ENCODE measurements around the gene MVP.
"Not testable (repeated sequence)": the region's sequence is repeated elsewhere in the genome, so short reads cannot be mapped to it uniquely, and the experiment has no call there.

MVP gene

DNA sequence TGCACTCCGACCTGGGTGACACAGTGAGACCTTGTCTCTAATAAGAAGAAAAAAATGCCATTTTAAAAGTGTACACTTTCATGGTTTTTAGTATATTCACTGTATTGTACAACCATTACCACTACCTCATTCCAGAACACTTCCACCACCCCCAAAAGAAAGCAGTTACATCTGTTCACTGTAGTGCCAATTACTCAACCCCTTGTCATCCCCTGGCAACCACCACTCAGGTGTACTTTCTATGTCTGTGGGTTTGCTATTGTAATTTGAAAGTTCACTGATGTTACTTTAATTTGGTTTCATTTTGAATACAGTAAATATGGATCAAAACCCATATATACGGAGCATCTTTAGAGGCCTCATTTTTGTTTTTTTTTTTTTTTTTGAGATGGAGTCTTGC lies 36.1 kb upstream of the MVP start:
- TF ChIP-seq, protein P1, sequence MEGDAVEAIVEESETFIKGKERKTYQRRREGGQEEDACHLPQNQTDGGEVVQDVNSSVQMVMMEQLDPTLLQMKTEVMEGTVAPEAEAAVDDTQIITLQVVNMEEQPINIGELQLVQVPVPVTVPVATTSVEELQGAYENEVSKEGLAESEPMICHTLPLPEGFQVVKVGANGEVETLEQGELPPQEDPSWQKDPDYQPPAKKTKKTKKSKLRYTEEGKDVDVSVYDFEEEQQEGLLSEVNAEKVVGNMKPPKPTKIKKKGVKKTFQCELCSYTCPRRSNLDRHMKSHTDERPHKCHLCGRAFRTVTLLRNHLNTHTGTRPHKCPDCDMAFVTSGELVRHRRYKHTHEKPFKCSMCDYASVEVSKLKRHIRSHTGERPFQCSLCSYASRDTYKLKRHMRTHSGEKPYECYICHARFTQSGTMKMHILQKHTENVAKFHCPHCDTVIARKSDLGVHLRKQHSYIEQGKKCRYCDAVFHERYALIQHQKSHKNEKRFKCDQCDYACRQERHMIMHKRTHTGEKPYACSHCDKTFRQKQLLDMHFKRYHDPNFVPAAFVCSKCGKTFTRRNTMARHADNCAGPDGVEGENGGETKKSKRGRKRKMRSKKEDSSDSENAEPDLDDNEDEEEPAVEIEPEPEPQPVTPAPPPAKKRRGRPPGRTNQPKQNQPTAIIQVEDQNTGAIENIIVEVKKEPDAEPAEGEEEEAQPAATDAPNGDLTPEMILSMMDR (IDR thresholded peaks at IDR 0.05; ENCODE audit: low read depth, low read length): no peak
- Histone ChIP-seq H3K27ac (no peak overlapping the region), H3K27me3 (ENCODE audit: insufficient read depth, low read depth, severe bottlenecking) (no peaks in the 10 kb centered on the region), H3K4me3 (ENCODE audit: low read depth, low read length) (no peak overlapping the region), H3K36me3 (no peaks in the 10 kb centered on the region), H3K9me3 (ENCODE audit: severe bottlenecking) (no peaks in the 10 kb centered on the region)
- no peak for DNase-seq

GRCh38 chr16:29784901-29785500 lies 35.3 kb upstream of the MVP start:
- Histone ChIP-seq H3K36me3 (no peaks in the 10 kb centered on the region), H3K27ac (no peak overlapping the region), H3K4me3 (ENCODE audit: low read depth, low read length) (no peak overlapping the region), H3K27me3 (ENCODE audit: insufficient read depth, low read depth, severe bottlenecking) (no peaks in the 10 kb centered on the region), H3K9me3 (ENCODE audit: severe bottlenecking) (no peaks in the 10 kb centered on the region)
- DNase-seq: no peak
- TF ChIP-seq, protein P1 (IDR thresholded peaks at IDR 0.05; ENCODE audit: low read depth, low read length): no peak

GRCh38 chr16:29787155-29787554 lies 33.1 kb upstream of the MVP start:
- H3K27ac ChIP-seq; H3K4me3 ChIP-seq (ENCODE audit: low read depth, low read length); H3K27me3 ChIP-seq (ENCODE audit: insufficient read depth, low read depth, severe bottlenecking); DNase-seq; H3K9me3 ChIP-seq (ENCODE audit: severe bottlenecking): not testable (repeated sequence)
- H3K36me3 ChIP-seq: peaks cover 11% of the 10 kb centered on the region

DNA sequence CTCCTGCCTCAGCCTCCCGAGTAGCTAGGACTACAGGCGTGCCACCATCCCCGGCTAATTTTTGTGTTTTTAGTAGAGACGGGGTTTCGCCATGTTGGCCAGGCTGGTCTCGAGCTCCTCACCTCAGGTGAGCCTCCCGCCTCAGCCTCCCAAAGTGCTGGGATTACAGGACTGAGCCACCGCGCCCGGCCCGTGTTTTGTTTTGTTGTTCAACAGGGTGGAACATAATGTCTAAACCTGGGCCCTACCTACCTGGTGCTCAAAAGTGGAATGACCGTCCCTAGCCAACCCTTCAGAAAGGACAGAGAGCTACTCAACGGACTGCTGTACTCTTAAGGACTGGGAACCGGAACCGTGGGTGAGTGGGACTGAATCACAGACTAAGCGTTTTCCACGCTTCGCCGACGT lies 30.5 kb upstream of the MVP start:
- Histone ChIP-seq H3K36me3 (peaks cover 37% of the 10 kb centered on the region), H3K27ac (peak overlapping the region; percentile 97), H3K4me3 (ENCODE audit: low read depth, low read length) (peak overlapping the region; percentile 57), H3K9me3 (ENCODE audit: severe bottlenecking) (no peaks in the 10 kb centered on the region), H3K27me3 (ENCODE audit: insufficient read depth, low read depth, severe bottlenecking) (no peaks in the 10 kb centered on the region)
- TF ChIP-seq, protein P1 (IDR thresholded peaks at IDR 0.05; ENCODE audit: low read depth, low read length): no peak
- no peak for DNase-seq

- peak; percentile 99 for DNase-seq
- Histone ChIP-seq H3K27ac (peak within 1 kb of the TSS; percentile 97), H3K36me3 (peaks cover 43% of the 10 kb centered on the region), H3K27me3 (ENCODE audit: insufficient read depth, low read depth, severe bottlenecking) (no peaks in the 10 kb centered on the region), H3K9me3 (ENCODE audit: severe bottlenecking) (no peaks in the 10 kb centered on the region), H3K4me3 (ENCODE audit: low read depth, low read length) (peak within 1 kb of the TSS; percentile 91)
- TF ChIP-seq, protein P1 (IDR thresholded peaks at IDR 0.05; ENCODE audit: low read depth, low read length): peak; percentile 89
Measured at GRCh38 chr16:29790183-29790948, 29.9 kb upstream of the MVP start, which contains the start of gene KIF22. TSS of gene KIF22 (plus strand) at chr16:29790751. CDS start at chr16:29790760, 9 bp downstream.

- Histone ChIP-seq H3K9me3 (ENCODE audit: severe bottlenecking) (no peaks in the 10 kb centered on the region), H3K4me3 (ENCODE audit: low read depth, low read length) (peak overlapping the region; percentile 91), H3K27ac (peak overlapping the region; percentile 97), H3K36me3 (peaks cover 49% of the 10 kb centered on the region), H3K27me3 (ENCODE audit: insufficient read depth, low read depth, severe bottlenecking) (no peaks in the 10 kb centered on the region)
- DNase-seq: no peak
- TF ChIP-seq, protein P1 (IDR thresholded peaks at IDR 0.05; ENCODE audit: low read depth, low read length): no peak
Measured at GRCh38 chr16:29790949-29791844, 29.1 kb upstream of the MVP start.
